DOHH2 (cell line): ENCODE data around the gene AZGP1.
A peak's percentile ranks its signal among the peaks of the same experiment; 100 is the strongest.

ENCODE experiments used
- H3F3A ChIP-seq: fragments of 200-600 bp; sonication (generic), shearing (Covaris generic); 2 replicates; pipeline ENCODE4 v1.6.0; 2016; ENCODE audit warnings: antibody characterized with exemption, mild to moderate bottlenecking; ENCODE audit not compliant: control insufficient read depth, insufficient read depth
- H3K27ac ChIP-seq: fragments of 200-600 bp; sonication (generic); 2 replicates; pipeline ENCODE4 v1.5.1; 2014; ENCODE audit warnings: low read depth, mild to moderate bottlenecking, low read length, moderate library complexity
- H3K27me3 ChIP-seq: fragments of 200-600 bp; sonication (generic); 2 replicates; pipeline ENCODE4 v1.6.1; 2014; ENCODE audit warnings: mild to moderate bottlenecking, low read length, mixed read lengths; ENCODE audit not compliant: control insufficient read depth
- H3K36me3 ChIP-seq: fragments of 200-600 bp; sonication (generic); 2 replicates; pipeline ENCODE4 v1.6.1; 2014; ENCODE audit warnings: mild to moderate bottlenecking, low read length, moderate library complexity, mixed read lengths; ENCODE audit not compliant: control insufficient read depth
- H3K4me1 ChIP-seq: fragments of 200-600 bp; sonication (generic); 2 replicates; pipeline ENCODE4 v1.6.1; 2014; ENCODE audit warnings: mild to moderate bottlenecking, low read length, mixed read lengths; ENCODE audit not compliant: control insufficient read depth
- H3K4me2 ChIP-seq: fragments of 200-600 bp; sonication (generic); 2 replicates; pipeline ENCODE4 v1.6.0; 2014; ENCODE audit warnings: mild to moderate bottlenecking, low read length, moderate library complexity
- H3K4me3 ChIP-seq: fragments of 200-600 bp; sonication (generic); 2 replicates; pipeline ENCODE4 v1.5.1; 2014; ENCODE audit warnings: mild to moderate bottlenecking, low read length, mixed read lengths
- H3K79me2 ChIP-seq: fragments of 200-600 bp; sonication (generic); 2 replicates; pipeline ENCODE4 v1.6.1; 2014; ENCODE audit warnings: mild to moderate bottlenecking, low read length, mixed read lengths; ENCODE audit not compliant: control insufficient read depth
- H3K9me2 ChIP-seq: fragments of 200-600 bp; sonication (generic); replicated peaks from 2 replicates; pipeline ENCODE4 v1.6.1; 2014; ENCODE audit warnings: mild to moderate bottlenecking, low read length, mixed read lengths; ENCODE audit not compliant: control insufficient read depth
- H3K9me3 ChIP-seq: fragments of 200-600 bp; sonication (generic); 2 replicates; pipeline ENCODE4 v1.6.1; 2014; ENCODE audit warnings: antibody characterized with exemption, low read length, mixed read lengths; ENCODE audit not compliant: control insufficient read depth, insufficient read depth
- H4K20me1 ChIP-seq: fragments of 200-600 bp; sonication (generic); 2 replicates; pipeline ENCODE4 v1.6.0; 2014; ENCODE audit warnings: low read depth, mild to moderate bottlenecking, antibody characterized with exemption, low read length, moderate library complexity; ENCODE audit not compliant: control insufficient read depth, insufficient read depth
- CTCF ChIP-seq: fragments of 200-600 bp; sonication (generic); IDR thresholded peaks from one replicate; pipeline ENCODE4 v1.5.1; 2014; ENCODE audit warnings: antibody characterized with exemption, mild to moderate bottlenecking, low read depth, low read length; ENCODE audit not compliant: poor library complexity, severe bottlenecking
- EZH2phosphoT487 ChIP-seq: fragments of 200-600 bp; sonication (generic); IDR thresholded peaks from 2 replicates; pipeline ENCODE4 v1.6.1; 2017; ENCODE audit warnings: borderline replicate concordance, mild to moderate bottlenecking, antibody characterized with exemption, low read length, moderate library complexity, mixed read lengths

The AZGP1 gene

GRCh38 chr7:99997545-99998137 is 21.8 kb upstream of the AZGP1 start:
- no peak overlapping the region for H3K27ac ChIP-seq

GRCh38 chr7:99996755-99997544 is 21.1 kb upstream of the AZGP1 start:
- H3K79me2 ChIP-seq = no peaks in the 10 kb centered on the region
- H3F3A ChIP-seq = 0 out of 2 replicates have a peak, but pooled peaks cover 4% of the 10 kb centered on the region
- H3K36me3 ChIP-seq = no peaks in the 10 kb centered on the region
- H4K20me1 ChIP-seq = no peaks in the 10 kb centered on the region
- no peaks in the 10 kb centered on the region for H3K9me2 ChIP-seq
- peaks cover 12% of the 10 kb centered on the region for H3K27me3 ChIP-seq
- H3K4me3 ChIP-seq = peak overlapping the region; percentile 58
- peaks cover 12% of the 10 kb centered on the region for H3K4me1 ChIP-seq
- H3K27ac ChIP-seq = no peak overlapping the region
- no peaks in the 10 kb centered on the region for H3K9me3 ChIP-seq
- no peak for TF ChIP-seq CTCF
- peak overlapping the region; percentile 60 for H3K4me2 ChIP-seq

More at GRCh38 chr7:99997545-99998137, 21.8 kb upstream of the AZGP1 start:
- peaks cover 12% of the 10 kb centered on the region for H3K4me1 ChIP-seq
- H3K27me3 ChIP-seq = peaks cover 12% of the 10 kb centered on the region
- peak; percentile 22 for TF ChIP-seq CTCF
- no peak for TF ChIP-seq EZH2phosphoT487
- H4K20me1 ChIP-seq = no peaks in the 10 kb centered on the region
- H3K4me3 ChIP-seq = peak overlapping the region; percentile 58
- no peaks in the 10 kb centered on the region for H3K9me2 ChIP-seq
- peak overlapping the region; percentile 60 for H3K4me2 ChIP-seq
- H3K79me2 ChIP-seq = no peaks in the 10 kb centered on the region
- no peaks in the 10 kb centered on the region for H3K9me3 ChIP-seq
- H3F3A ChIP-seq = 0 out of 2 replicates have a peak, but pooled peaks cover 4% of the 10 kb centered on the region
- no peaks in the 10 kb centered on the region for H3K36me3 ChIP-seq

- H3K27ac ChIP-seq = no peak overlapping the region
- H3K4me2 ChIP-seq = no peak overlapping the region
- peaks cover 12% of the 10 kb centered on the region for H3K4me1 ChIP-seq
- no peaks in the 10 kb centered on the region for H3K9me3 ChIP-seq
- no peak overlapping the region for H3K4me3 ChIP-seq
- peaks cover 14% of the 10 kb centered on the region for H3K27me3 ChIP-seq
- TF ChIP-seq EZH2phosphoT487 (no peak), CTCF (no peak)
- no peaks in the 10 kb centered on the region for H3K36me3 ChIP-seq
- no peaks in the 10 kb centered on the region for H3K79me2 ChIP-seq
- H3F3A ChIP-seq = 0 out of 2 replicates have a peak, but pooled peaks cover 4% of the 10 kb centered on the region
- H3K9me2 ChIP-seq = no peaks in the 10 kb centered on the region
- H4K20me1 ChIP-seq = no peaks in the 10 kb centered on the region
Observed at GRCh38 chr7:99994819-99995218, 19.0 kb upstream of the AZGP1 start.
